GM21619 (cell line): ENCODE data around the gene ATL1.
"Not testable (repeated sequence)": the region's sequence is repeated elsewhere in the genome, so short reads cannot be mapped to it uniquely, and the experiment has no call there.

Experiments used
- ATAC-seq: cut with Tn5 transposase; IDR thresholded peaks from one replicate; pipeline ENCODE4 v1.9.1; 2021; ENCODE audit not compliant: unreplicated experiment

Gene ATL1

GRCh38 chr14:50647753-50648152 lies 87.8 kb downstream of the ATL1 start:
- ATAC-seq, result no peak

GRCh38 chr14:50649691-50650090 lies 89.7 kb downstream of the ATL1 start:
- ATAC-seq, result no peak

- no peak for ATAC-seq
Observed at GRCh38 chr14:50656776-50657175, 96.8 kb downstream of the ATL1 start.

GRCh38 chr14:50657753-50658152 lies 97.8 kb downstream of the ATL1 start:
- ATAC-seq, result no peak

GRCh38 chr14:50658203-50658602 lies 98.3 kb downstream of the ATL1 start:
- ATAC-seq, result no peak

GRCh38 chr14:50659327-50659974 lies 99.5 kb downstream of the ATL1 start:
- ATAC-seq, result no peak

GRCh38 chr14:50664579-50664978 lies 104.6 kb downstream of the ATL1 start:
- ATAC-seq, result not testable (repeated sequence)

- not testable (repeated sequence) for ATAC-seq
Observed at GRCh38 chr14:50665300-50665699, 105.4 kb downstream of the ATL1 start.

- ATAC-seq, result no peak
Observed at GRCh38 chr14:50666772-50667683, 107.1 kb downstream of the ATL1 start.

- peak; percentile 43 for ATAC-seq
Observed at GRCh38 chr14:50667684-50667995, 107.7 kb downstream of the ATL1 start.

- peak; percentile 49 for ATAC-seq
Observed at GRCh38 chr14:50667996-50668825, 108.3 kb downstream of the ATL1 start, which contains the start of gene SAV1. Gene SAV1 (minus strand): TSS chr14:50668306. CDS start chr14:50667967, 339 bp downstream.

- ATAC-seq, result no peak
Observed at GRCh38 chr14:50668826-50669143, 108.8 kb downstream of the ATL1 start.

GRCh38 chr14:50669441-50669986 lies 109.6 kb downstream of the ATL1 start:
- ATAC-seq, result no peak

- ATAC-seq, result no peak
Observed at GRCh38 chr14:50670196-50670865, 110.4 kb downstream of the ATL1 start.

GRCh38 chr14:50670866-50671256 lies 110.9 kb downstream of the ATL1 start:
- no peak for ATAC-seq

- no peak for ATAC-seq
Observed at GRCh38 chr14:50675597-50675996, 115.7 kb downstream of the ATL1 start.

GRCh38 chr14:50676814-50677516 lies 117.0 kb downstream of the ATL1 start:
- ATAC-seq, result peak; percentile 40

- peak; percentile 74 for ATAC-seq
Observed at GRCh38 chr14:50677527-50678063, 117.7 kb downstream of the ATL1 start.

- ATAC-seq, result no peak
Observed at GRCh38 chr14:50678163-50678562, 118.2 kb downstream of the ATL1 start.

GRCh38 chr14:50679674-50680073 lies 119.7 kb downstream of the ATL1 start:
- no peak for ATAC-seq
